Pancreas (tissue), 10 donors: Measurements from ENCODE around the gene B3GAT1. TPM values are rescaled to one million over a fixed set of nuclear protein-coding genes. Genes with fewer than 3 reads are reported as not detected.

Experiments
- ATAC-seq, 4 donors: fragments of 200-7000 bp; cut with Tn5 transposase; one replicate each; pipeline versions ENCODE4 v1.8.0 to v1.9.1; 2020; ENCODE audit warnings: mild to moderate bottlenecking in 4 of 4, moderate library complexity in 4 of 4
- DNase-seq, 6 donors: peaks; one replicate each; pipeline ENCODE4 v3.0.0-alpha.2; 2020
- FAIRE-seq: peaks from 2 replicates; lab custom pipeline; 2012; peaks lifted over from hg19 to GRCh38; lab: Jason Lieb, UNC
- H3K27ac ChIP-seq, 4 donors: fragments of 200-600 bp; sonication (generic); 1 replicate in 3 of 4; 2 replicates in 1 of 4; pipeline versions ENCODE4 v1.5.0 to v1.8.0; 2020
- H3K27me3 ChIP-seq, 4 donors: fragments of 200-600 bp; one replicate each; pipeline ENCODE4 v1.8.0; 2021
- H3K36me3 ChIP-seq, 3 donors: fragments of 200-600 bp; sonication (generic) in 1 of 3; one replicate each; pipeline versions ENCODE4 v1.5.0 to v1.8.0; 2020 to 2021
- H3K4me1 ChIP-seq, 3 donors: fragments of 200-600 bp; one replicate each; pipeline ENCODE4 v1.8.0; 2021
- H3K4me3 ChIP-seq, 4 donors: fragments of 200-600 bp; sonication (generic) in 2 of 4; one replicate each; pipeline versions ENCODE4 v1.5.0 to v1.8.0; 2020 to 2021
- H3K9me3 ChIP-seq, 4 donors: fragments of 200-600 bp; one replicate each; pipeline ENCODE4 v1.8.0; 2021
- CTCF ChIP-seq, 4 donors: fragments of 200-600 bp; sonication (generic) in 3 of 4; IDR thresholded peaks; one replicate each; pipeline versions ENCODE4 v1.5.0 to v1.8.0; 2021; ENCODE audit warnings: antibody characterized with exemption in 4 of 4
- WGBS, 2 donors: extraction: QIAGEN DNeasy Blood & Tissue Kit; methylation state at CpG; one replicate each; pipeline ENCODE4 v1.1.7; 2013; 5-methylcytosine and 5-hydroxymethylcytosine counted together
- intact Hi-C, 3 donors: fragments of 100-400 bp; cut with DNase I; formaldehyde crosslinking; loops; one replicate each; pipeline versions ENCODE4 v1.11.1 to v1.14.2; 2022
- polyA plus RNA-seq, 2 donors: library from polyadenylated mRNA; stranded (reverse); fragments of 200-250 nt; gene quantifications; one replicate each; pipeline ENCODE4 v1.2.3, GENCODE V29; 2013
- total RNA-seq, 6 donors: library from RNA; stranded (reverse); fragmentation: NEBNext Ultra II Directional in 4 of 6; extraction: Animal tissue kit (Norgen Biotek cat#: 25700) in 4 of 6; gene quantifications; one replicate each; pipeline versions ENCODE4 v1.2.1 to v1.2.4, GENCODE V29; 2021 to 2023
- donor health status: healthy with polysubstance abuse.
- donor health status: DM: no; HTN: no; CAD: no; lungs with moderate emphysema.
- donor health status: DM: no; HTN: no; CAD: no.
- donor health status: control.
- donor health status: control.
- donor health status: Bipolar disorder and iron deficiency.
- donor health status: DM: yes; HTN: yes; CAD: no.
- donor health status: DM: no; HTN: no; CAD: no.
- donor health status: DM: no; HTN: no; CAD: no.
- donor health status: DM: yes; HTN: yes; CAD: no.

B3GAT1 gene
- total and polyA plus RNA-seq, 8 donors = 0.08 to 1.3 (median 0.20) TPM

DNA sequence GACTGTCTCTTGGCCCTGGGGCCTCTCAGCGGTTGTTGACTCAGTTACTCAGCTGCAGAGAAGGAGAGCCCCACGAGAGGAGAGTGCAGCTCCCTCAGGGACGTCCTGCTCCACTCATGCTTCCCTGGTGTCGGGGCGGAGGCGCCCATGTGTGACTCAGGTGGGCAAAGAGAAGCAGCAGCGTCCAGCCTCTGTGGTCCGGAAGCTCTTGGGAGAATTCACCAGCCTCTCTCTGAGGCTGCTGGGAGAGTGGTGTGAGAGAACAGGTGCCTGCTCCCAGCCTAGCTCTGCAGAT lies 54.5 kb downstream of the B3GAT1 start:
- intact Hi-C loops = no loop called here
- Histone ChIP-seq H3K27ac (no peak overlapping the region), H3K4me3 (no peak overlapping the region), H3K4me1 (no peaks in the 10 kb centered on the region), H3K27me3 (no peaks in the 10 kb centered on the region), H3K36me3 (no peaks in the 10 kb centered on the region), H3K9me3 (no peaks in the 10 kb centered on the region)
- TF ChIP-seq CTCF (IDR thresholded peaks at IDR 0.05) = no peak
- WGBS, 2 donors = 85 to 88% methylated on average over 8 of the region's 8 CpGs
- DNase-seq (peak in 1 of 6 donors; percentile 36), ATAC-seq (no peak), FAIRE-seq (no peak)

- Histone ChIP-seq H3K27me3 (no peaks in the 10 kb centered on the region), H3K9me3 (no peaks in the 10 kb centered on the region), H3K4me3 (no peak overlapping the region), H3K27ac (no peak overlapping the region), H3K36me3 (no peaks in the 10 kb centered on the region), H3K4me1 (no peaks in the 10 kb centered on the region)
- TF ChIP-seq CTCF (IDR thresholded peaks at IDR 0.05) = no peak
- 82 to 88% methylated on average over 21 of the region's 21 CpGs for WGBS, 2 donors
- intact Hi-C loops = no loop called here
- DNase-seq = peak in 1 of 6 donors; percentile 44
- ATAC-seq = no peak
- no peak for FAIRE-seq
Measured at GRCh38 chr11:134356656-134357544, 55.1 kb downstream of the B3GAT1 start.

DNA sequence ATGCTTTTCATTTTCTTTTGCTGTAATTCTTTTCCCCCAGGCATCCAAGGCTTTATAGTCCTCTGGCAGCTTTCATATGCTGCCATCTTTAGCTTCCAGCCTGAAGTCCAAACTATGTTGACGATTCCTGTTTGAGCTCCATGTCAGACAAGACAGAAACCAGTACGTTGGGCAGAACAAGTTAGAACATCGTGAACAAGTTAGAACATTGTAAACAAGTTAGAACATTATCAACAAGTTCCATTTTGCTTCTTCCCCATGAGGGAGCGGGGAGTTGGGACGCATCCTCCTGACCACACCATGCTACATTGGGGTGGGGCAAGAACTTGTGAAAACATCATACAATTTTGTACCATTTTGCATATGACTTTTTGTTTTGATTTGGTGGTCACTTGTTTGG lies 56.4 kb downstream of the B3GAT1 start:
- Histone ChIP-seq H3K27ac (no peak overlapping the region), H3K4me3 (no peak overlapping the region), H3K27me3 (no peaks in the 10 kb centered on the region), H3K36me3 (no peaks in the 10 kb centered on the region), H3K4me1 (no peaks in the 10 kb centered on the region), H3K9me3 (no peaks in the 10 kb centered on the region)
- ATAC-seq (no peak), DNase-seq (peak in 1 of 6 donors; percentile 4), FAIRE-seq (no peak)
- TF ChIP-seq CTCF (IDR thresholded peaks at IDR 0.05) = no peak
- WGBS, 2 donors = 80 to 89% methylated on average over 5 of the region's 5 CpGs
- intact Hi-C loops = no loop called here

- Histone ChIP-seq H3K27ac (no peak overlapping the region), H3K4me3 (no peak overlapping the region), H3K27me3 (no peaks in the 10 kb centered on the region), H3K9me3 (no peaks in the 10 kb centered on the region), H3K36me3 (no peaks in the 10 kb centered on the region), H3K4me1 (no peaks in the 10 kb centered on the region)
- no peak for TF ChIP-seq CTCF (IDR thresholded peaks at IDR 0.05)
- no peak for ATAC-seq
- DNase-seq = peak in 1 of 6 donors; percentile 2
- FAIRE-seq = no peak
- intact Hi-C loops = no loop called here
- WGBS, 2 donors = 77 to 80% methylated on average over 2 of the region's 2 CpGs
Measured at GRCh38 chr11:134355136-134355535, 56.9 kb downstream of the B3GAT1 start.

DNA sequence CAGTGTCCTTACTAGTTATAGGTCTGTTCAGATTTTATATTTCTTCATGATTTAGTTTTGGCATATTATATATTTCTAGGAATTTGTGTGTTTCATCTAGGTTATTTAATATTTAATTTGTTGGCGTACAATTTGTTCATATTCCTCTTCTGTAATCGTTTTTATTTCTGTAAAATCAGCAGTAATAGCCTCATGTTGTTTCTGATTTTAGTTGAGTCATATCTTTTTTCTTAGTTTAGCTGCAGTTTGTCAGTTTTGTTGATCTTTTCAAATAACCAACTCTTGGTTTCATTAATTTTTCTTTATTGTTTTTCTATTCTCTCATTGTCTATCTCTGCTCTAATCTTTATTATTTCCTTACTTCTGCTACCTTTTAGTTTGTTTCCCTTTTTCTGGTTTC lies 59.9 kb downstream of the B3GAT1 start:
- Histone ChIP-seq H3K27ac (no peak overlapping the region), H3K4me1 (no peaks in the 10 kb centered on the region), H3K27me3 (no peaks in the 10 kb centered on the region), H3K9me3 (no peaks in the 10 kb centered on the region), H3K4me3 (no peak overlapping the region), H3K36me3 (no peaks in the 10 kb centered on the region)
- no peak for ATAC-seq
- no peak for FAIRE-seq
- WGBS, 2 donors = 69% methylated on average over 2 of the region's 2 CpGs
- no peak for TF ChIP-seq CTCF (IDR thresholded peaks at IDR 0.05)
- no peak for DNase-seq
- intact Hi-C loops = no loop called here
